ENCODE results near the gene DGKG.

DGKG gene

DNA sequence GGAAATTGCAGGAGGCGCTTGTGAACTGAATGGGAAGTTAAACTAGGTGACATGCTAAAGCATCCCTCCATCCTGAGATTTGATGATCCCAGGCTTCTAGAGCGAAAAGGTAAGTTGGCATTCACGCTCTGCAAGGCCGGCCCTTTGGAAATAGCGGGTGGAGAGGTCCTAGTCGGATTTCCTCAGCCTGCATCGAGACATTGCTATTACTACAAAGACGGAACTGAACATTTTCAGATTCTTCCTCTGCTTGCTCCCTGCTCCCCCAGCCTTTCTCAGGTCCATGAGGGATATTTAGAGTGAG lies 77.7 kb downstream of the DGKG start:
- DNase-seq (ENCODE audit: low read depth): no peak
- TF ChIP-seq, protein P1, sequence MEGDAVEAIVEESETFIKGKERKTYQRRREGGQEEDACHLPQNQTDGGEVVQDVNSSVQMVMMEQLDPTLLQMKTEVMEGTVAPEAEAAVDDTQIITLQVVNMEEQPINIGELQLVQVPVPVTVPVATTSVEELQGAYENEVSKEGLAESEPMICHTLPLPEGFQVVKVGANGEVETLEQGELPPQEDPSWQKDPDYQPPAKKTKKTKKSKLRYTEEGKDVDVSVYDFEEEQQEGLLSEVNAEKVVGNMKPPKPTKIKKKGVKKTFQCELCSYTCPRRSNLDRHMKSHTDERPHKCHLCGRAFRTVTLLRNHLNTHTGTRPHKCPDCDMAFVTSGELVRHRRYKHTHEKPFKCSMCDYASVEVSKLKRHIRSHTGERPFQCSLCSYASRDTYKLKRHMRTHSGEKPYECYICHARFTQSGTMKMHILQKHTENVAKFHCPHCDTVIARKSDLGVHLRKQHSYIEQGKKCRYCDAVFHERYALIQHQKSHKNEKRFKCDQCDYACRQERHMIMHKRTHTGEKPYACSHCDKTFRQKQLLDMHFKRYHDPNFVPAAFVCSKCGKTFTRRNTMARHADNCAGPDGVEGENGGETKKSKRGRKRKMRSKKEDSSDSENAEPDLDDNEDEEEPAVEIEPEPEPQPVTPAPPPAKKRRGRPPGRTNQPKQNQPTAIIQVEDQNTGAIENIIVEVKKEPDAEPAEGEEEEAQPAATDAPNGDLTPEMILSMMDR (IDR thresholded peaks at IDR 0.05; ENCODE audit: insufficient read depth, low read depth, low read length, missing control alignments): no peak
- no peak overlapping the region for H3K4me3 ChIP-seq (ENCODE audit: low read depth, low read length)

- DNase-seq (ENCODE audit: low read depth): no peak
- no peak overlapping the region for H3K4me3 ChIP-seq (ENCODE audit: low read depth, low read length)
- TF ChIP-seq, protein P1 (IDR thresholded peaks at IDR 0.05; ENCODE audit: insufficient read depth, low read depth, low read length, missing control alignments): no peak
Observed at GRCh38 chr3:186283651-186284348, 78.2 kb downstream of the DGKG start.

- no peak overlapping the region for H3K4me3 ChIP-seq (ENCODE audit: low read depth, low read length)
- TF ChIP-seq, protein P1 (IDR thresholded peaks at IDR 0.05; ENCODE audit: insufficient read depth, low read depth, low read length, missing control alignments): no peak
- DNase-seq (ENCODE audit: low read depth): no peak
Observed at GRCh38 chr3:186283096-186283495, 78.9 kb downstream of the DGKG start.

DNA sequence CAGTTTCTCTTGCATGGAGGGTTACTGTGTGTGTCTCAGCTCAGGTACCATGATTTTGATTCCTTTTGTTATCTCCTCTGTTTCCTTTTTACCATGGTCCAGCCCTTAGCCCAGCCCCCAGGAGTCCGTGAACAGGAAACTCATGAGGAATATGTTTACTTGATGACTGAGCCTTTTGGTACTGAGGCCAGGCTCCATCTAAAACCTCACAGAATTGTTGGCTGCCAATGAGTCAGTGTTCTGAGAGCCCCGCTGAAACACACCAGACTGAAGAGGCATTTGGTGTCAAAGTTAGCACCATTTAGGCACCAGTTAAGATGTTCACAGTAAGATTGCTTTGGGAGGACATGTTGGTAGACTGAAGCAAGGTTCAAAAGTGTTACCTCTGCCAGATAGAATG lies 80.9 kb downstream of the DGKG start:
- no peak overlapping the region for H3K4me3 ChIP-seq (ENCODE audit: low read depth, low read length)
- no peak for DNase-seq (ENCODE audit: low read depth)
- TF ChIP-seq, protein P1 (IDR thresholded peaks at IDR 0.05; ENCODE audit: insufficient read depth, low read depth, low read length, missing control alignments): no peak

GRCh38 chr3:186280737-186281136 lies 81.3 kb downstream of the DGKG start:
- TF ChIP-seq, protein P1 (IDR thresholded peaks at IDR 0.05; ENCODE audit: insufficient read depth, low read depth, low read length, missing control alignments): no peak
- no peak overlapping the region for H3K4me3 ChIP-seq (ENCODE audit: low read depth, low read length)
- DNase-seq (ENCODE audit: low read depth): no peak

DNA sequence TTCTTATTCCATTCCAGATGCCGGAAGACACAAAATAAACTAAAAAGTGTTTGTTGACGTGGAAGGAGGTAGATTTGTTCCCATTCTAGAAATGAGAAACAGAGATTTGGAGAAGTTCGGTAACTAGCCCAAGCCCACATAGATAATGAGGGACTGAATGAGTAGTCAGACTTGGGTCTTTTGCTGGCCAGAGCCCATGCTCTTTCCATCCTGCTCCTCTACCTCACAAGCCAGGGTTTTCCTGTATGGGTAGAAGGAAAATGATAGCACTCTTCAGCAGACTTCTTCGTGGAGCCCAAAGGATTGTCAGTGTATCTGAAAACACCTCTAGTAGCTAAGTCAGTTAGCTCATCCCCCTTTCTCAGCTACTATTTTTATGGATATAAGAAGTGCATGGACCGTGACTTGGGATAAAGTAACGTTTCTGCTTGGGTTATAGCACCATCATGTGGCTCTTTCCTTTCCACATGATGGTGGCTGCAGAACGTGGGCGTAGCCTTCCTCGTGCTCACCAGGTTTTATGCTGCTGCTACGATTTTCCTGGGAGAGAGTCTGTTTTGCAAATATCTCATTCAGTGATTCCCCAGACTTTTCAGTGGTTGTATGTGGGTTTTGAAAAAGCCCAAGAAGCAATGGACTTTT lies 84.6 kb downstream of the DGKG start:
- TF ChIP-seq, protein P1 (IDR thresholded peaks at IDR 0.05; ENCODE audit: insufficient read depth, low read depth, low read length, missing control alignments): no peak
- H3K4me3 ChIP-seq (ENCODE audit: low read depth, low read length): no peak overlapping the region
- DNase-seq (ENCODE audit: low read depth): no peak

- TF ChIP-seq, protein P1 (IDR thresholded peaks at IDR 0.05; ENCODE audit: insufficient read depth, low read depth, low read length, missing control alignments): no peak
- H3K4me3 ChIP-seq (ENCODE audit: low read depth, low read length): no peak overlapping the region
- DNase-seq (ENCODE audit: low read depth): no peak
Observed at GRCh38 chr3:186275436-186275835, 86.6 kb downstream of the DGKG start.
